Suppressor macrophage treated with lipopolysaccharide for 4 hours (primary cell): Measurements from ENCODE around the gene PCDHB4.
"Not testable (repeated sequence)": the region's sequence is repeated elsewhere in the genome, so short reads cannot be mapped to it uniquely, and the experiment has no call there.

ENCODE experiments used
- DNase-seq: peaks from one replicate; pipeline ENCODE4 v3.0.0-alpha.2; 2020

The PCDHB4 gene

DNA sequence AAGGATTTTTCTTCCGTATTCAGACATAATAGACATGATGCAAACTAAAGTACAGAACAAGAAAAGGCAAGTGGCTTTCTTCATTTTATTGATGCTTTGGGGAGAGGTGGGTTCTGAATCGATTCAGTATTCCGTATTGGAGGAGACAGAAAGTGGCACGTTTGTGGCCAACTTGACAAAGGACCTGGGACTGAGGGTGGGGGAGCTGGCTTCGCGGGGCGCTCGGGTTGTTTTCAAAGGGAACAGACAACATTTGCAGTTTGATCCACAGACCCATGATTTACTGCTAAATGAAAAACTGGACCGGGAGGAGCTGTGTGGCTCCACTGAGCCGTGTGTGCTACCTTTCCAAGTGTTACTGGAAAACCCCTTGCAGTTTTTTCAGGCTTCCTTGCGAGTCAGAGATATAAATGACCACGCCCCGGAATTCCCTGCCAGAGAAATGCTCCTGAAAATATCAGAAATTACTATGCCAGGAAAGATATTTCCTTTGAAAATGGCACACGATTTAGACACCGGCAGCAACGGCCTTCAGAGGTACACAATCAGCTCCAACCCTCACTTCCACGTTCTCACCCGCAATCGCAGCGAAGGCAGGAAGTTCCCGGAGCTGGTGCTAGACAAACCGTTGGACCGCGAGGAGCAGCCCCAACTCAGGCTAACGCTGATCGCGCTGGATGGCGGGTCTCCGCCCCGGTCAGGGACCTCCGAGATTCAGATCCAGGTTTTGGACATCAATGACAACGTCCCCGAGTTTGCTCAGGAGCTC is 28.8 kb downstream of the PCDHB4 start:
- no peak for DNase-seq

DNA sequence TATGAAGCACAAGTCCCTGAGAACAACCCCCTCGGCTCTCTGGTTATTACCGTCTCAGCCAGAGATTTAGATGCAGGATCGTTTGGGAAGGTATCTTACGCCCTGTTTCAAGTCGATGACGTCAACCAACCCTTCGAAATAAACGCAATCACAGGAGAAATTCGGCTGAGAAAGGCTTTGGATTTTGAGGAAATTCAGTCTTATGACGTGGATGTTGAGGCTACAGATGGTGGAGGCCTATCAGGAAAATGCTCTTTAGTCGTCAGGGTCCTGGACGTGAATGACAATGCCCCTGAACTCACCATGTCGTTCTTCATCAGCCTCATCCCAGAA is 29.3 kb downstream of the PCDHB4 start:
- DNase-seq = no peak

DNA sequence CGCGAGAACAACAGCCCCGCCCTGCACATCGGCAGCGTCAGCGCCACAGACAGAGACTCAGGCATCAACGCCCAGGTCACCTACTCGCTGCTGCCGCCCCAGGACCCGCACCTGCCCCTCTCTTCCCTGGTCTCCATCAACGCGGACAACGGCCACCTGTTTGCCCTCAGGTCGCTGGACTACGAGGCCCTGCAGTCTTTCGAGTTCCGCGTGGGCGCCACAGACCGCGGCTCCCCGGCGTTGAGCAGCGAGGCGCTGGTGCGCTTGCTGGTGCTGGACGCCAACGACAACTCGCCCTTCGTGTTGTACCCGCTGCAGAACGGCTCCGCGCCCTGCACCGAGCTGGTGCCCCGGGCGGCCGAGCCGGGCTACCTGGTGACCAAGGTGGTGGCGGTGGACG is 30.0 kb downstream of the PCDHB4 start:
- not testable (repeated sequence) for DNase-seq

DNA sequence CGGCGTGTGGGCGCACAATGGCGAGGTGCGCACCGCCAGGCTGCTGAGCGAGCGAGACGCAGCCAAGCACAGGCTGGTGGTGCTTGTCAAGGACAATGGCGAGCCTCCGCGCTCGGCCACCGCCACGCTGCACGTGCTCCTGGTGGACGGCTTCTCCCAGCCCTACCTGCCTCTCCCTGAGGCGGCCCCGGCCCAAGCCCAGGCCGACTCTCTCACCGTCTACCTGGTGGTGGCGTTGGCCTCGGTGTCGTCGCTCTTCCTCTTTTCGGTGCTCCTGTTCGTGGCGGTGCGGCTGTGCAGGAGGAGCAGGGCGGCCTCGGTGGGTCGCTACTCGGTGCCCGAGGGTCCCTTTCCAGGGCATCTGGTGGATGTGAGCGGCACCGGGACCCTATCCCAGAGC is 30.5 kb downstream of the PCDHB4 start:
- DNase-seq = not testable (repeated sequence)

DNA sequence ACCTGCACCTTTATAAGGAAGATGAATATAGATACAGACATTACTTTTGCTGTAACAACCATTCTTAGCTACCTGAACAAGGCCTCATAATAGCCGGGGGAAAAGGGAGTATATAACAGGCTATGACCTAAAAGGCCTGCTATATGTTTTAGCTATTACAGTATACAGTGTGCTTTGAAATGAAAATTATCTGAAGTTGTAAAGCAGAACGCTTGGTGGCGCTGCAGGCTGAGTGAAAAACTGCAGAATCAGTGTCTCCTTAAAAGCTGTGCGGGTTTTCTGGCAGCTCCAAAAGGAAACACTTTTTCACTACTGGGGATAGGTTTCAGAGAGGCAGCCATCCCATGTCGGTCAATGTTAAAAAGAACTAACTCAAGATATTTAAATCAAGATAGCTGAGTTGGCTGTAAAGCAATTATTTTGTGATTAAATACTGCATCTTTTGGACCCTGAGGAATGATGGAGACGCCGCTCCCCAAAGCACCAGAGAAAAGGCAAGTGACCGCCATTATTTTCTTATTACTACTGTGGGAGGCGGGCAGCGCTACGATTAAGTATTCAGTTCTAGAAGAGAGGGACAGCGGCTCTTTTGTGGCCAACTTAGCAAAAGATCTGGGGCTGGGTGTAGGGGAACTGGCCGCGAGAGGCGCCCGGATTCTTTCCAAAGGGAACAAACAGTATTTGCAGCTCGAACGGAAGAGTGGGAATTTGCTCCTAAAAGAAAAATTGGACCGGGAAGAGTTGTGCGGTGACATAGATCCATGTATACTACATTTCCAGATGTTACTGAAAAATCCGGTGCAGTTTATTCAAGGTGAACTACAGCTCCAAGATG is 34.1 kb downstream of the PCDHB4 start:
- no peak for DNase-seq

DNA sequence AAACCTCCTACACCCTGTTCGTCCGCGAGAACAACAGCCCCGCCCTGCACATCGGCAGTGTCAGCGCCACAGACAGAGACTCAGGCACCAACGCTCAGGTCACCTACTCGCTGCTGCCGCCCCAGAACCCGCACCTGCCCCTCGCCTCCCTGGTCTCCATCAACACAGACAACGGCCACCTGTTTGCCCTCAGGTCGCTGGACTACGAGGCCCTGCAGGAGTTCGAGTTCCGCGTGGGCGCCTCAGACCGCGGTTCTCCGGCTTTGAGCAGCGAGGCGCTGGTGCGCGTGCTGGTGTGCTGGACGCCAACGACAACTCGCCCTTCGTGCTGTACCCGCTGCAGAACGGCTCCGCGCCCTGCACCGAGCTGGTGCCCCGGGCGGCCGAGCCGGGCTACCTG is 35.7 kb downstream of the PCDHB4 start:
- DNase-seq = not testable (repeated sequence)

DNA sequence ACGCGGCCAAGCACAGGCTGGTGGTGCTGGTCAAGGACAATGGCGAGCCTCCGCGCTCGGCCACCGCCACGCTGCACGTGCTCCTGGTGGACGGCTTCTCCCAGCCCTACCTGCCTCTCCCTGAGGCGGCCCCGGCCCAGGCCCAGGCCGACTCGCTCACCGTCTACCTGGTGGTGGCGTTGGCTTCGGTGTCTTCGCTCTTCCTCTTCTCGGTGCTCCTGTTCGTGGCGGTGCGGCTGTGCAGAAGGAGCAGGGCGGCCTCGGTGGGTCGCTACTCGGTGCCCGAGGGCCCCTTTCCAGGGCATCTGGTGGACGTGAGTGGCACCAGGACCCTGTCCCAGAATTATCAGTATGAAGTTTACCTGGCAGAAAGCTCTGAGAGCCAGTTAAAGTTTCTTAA is 36.3 kb downstream of the PCDHB4 start:
- not testable (repeated sequence) for DNase-seq

DNA sequence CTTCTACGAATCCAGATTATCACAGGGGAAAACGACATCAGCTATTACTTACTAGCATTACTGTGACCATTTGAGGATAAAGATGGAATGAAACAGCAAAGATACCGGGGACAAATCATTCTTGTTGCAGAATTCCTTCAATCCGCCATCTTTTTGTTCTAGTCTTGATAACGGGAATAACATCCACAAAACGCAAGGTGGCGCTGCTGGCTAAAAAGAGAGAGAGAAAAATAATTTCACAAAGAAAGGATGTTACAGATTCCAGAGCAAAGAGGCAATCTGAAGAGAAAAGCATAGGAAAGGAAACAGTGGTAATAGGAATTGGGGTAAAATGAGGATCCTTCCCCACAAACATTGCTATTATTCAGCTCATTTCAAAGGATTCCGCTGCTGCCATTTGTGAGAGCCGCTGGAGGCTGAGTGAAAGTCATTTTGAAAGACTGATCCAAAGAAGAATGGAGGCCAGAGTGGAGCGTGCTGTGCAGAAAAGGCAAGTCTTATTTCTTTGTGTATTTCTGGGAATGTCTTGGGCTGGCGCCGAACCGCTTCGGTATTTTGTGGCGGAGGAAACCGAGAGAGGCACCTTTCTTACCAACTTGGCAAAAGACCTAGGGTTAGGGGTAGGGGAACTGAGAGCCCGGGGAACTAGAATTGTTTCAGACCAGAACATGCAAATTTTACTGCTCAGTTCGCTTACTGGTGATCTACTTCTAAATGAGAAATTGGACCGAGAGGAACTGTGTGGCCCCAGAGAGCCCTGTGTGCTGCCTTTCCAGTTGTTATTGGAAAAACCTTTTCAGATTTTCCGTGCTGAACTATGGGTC is 51.0 kb downstream of the PCDHB4 start, which contains the start of gene PCDHB7:
Gene PCDHB7, plus strand, starts transcription at position 264 of the 824 bp plus-strand sequence. Its CDS starts 192 bp downstream, at position 456.
- DNase-seq = no peak

DNA sequence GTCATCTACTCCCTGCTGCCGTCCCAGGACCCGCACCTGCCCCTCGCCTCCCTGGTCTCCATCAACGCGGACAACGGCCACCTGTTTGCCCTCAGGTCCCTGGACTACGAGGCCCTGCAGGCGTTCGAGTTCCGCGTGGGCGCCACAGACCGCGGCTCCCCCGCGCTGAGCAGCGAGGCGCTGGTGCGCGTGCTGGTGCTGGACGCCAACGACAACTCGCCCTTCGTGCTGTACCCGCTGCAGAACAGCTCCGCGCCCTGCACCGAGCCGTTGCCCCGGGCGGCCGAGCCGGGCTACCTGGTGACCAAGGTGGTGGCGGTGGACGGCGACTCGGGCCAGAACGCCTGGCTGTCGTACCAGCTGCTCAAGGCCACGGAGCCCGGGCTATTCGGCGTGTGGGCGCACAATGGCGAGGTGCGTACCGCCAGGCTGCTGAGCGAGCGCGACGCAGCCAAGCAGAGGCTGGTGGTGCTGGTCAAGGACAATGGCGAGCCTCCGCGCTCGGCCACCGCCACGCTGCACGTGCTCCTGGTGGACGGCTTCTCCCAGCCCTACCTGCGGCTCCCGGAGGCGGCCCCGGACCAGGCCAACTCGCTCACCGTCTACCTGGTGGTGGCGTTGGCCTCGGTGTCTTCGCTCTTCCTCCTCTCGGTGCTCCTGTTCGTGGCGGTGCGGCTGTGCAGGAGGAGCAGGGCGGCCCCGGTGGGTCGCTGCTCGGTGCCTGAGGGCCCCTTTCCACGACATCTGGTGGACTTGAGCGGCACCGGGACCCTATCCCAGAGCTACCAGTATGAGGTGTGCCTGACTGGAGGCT is 52.9 kb downstream of the PCDHB4 start:
- DNase-seq = not testable (repeated sequence)
